Regular cardiac myocyte (primary cell): Measurements from ENCODE around the gene SLC16A7. TPM values are rescaled to one million over a fixed set of nuclear protein-coding genes. Genes with fewer than 3 reads are reported as not detected.

Experiments
- total RNA-seq: library from RNA; depleted of rRNA; stranded (reverse); fragments of >200 nt; gene quantifications from 2 replicates; pipeline ENCODE4 v1.2.3, GENCODE V29; 2014

Gene SLC16A7
- total RNA-seq = 26.1 and 36.4 TPM in 2 replicates

GRCh38 chr12:59595883-59596540, at the start of gene SLC16A7:
TSS of gene SLC16A7 (plus strand) at chr12:59596029. CDS start at chr12:59704802, 108,773 bp downstream.

